Upper lobe of left lung (tissue), 6 donors: Measurements from ENCODE around the gene OCEL1. TPM values are rescaled to one million over a fixed set of nuclear protein-coding genes. Genes with fewer than 3 reads are reported as not detected.
A peak's percentile ranks its signal among the peaks of the same experiment; 100 is the strongest.

Source experiments
- ATAC-seq, 2 donors: fragments of 200-7000 bp; cut with Tn5 transposase; one replicate each; pipeline ENCODE4 v1.9.1; 2022; ENCODE audit warnings: mild to moderate bottlenecking in 2 of 2, moderate library complexity in 2 of 2; ENCODE audit not compliant: low FRiP score in 2 of 2
- DNase-seq, 2 donors: peaks; one replicate each; pipeline ENCODE4 v3.0.0-alpha.2; 2019 to 2020
- H3K27ac ChIP-seq, 4 donors: fragments of 200-600 bp; sonication (generic); one replicate each; pipeline ENCODE4 v1.5.1; 2016 to 2019
- H3K27me3 ChIP-seq, 4 donors: fragments of 200-600 bp; sonication (generic); one replicate each; pipeline ENCODE4 v1.5.1; 2017 to 2019
- H3K36me3 ChIP-seq, 4 donors: fragments of 200-600 bp; sonication (generic); one replicate each; pipeline ENCODE4 v1.5.1; 2016 to 2019
- H3K4me1 ChIP-seq, 4 donors: fragments of 200-600 bp; sonication (generic); one replicate each; pipeline ENCODE4 v1.5.1; 2018 to 2019
- H3K4me3 ChIP-seq, 4 donors: fragments of 200-600 bp; sonication (generic); one replicate each; pipeline ENCODE4 v1.5.1; 2017 to 2019; ENCODE audit warnings: mild to moderate bottlenecking in 2 of 4, moderate library complexity in 1 of 4
- H3K9me3 ChIP-seq, 4 donors: fragments of 200-600 bp; sonication (generic); one replicate each; pipeline ENCODE4 v1.5.1; 2018 to 2019
- EP300 ChIP-seq, 4 donors: sonication (generic); formaldehyde crosslinking; IDR thresholded peaks; one replicate each; pipeline ENCODE4 v1.5.1; 2017; ENCODE audit warnings: antibody characterized with exemption in 4 of 4, control low read depth in 2 of 4
- POLR2A ChIP-seq, 4 donors: fragments of 450-650 bp; IDR thresholded peaks; one replicate each; pipeline ENCODE4 v1.5.1; 2016 to 2017; ENCODE audit warnings: antibody characterized with exemption in 4 of 4, mild to moderate bottlenecking in 2 of 4
- POLR2AphosphoS5 ChIP-seq, 2 donors: sonication (generic); formaldehyde crosslinking; IDR thresholded peaks; one replicate each; pipeline ENCODE4 v1.5.1; 2017; ENCODE audit warnings: antibody characterized with exemption in 2 of 2
- WGBS, 2 donors: methylation state at CpG; one replicate each; pipeline ENCODE4 v1.1.5; 2017 to 2018; 5-methylcytosine and 5-hydroxymethylcytosine counted together
- total RNA-seq, 6 donors: library from RNA; depleted of rRNA in 4 of 6; stranded (reverse); fragments of >200 nt in 4 of 6; gene quantifications; one replicate each; pipeline versions ENCODE4 v1.1.0 to v1.2.1, GENCODE V29; 2016 to 2021
- TF ChIP-seq, protein P1 (sequence below), 6 experiments: fragments of 450-650 bp in 4 of 6; fragments of 200-600 bp in 2 of 6; sonication (generic) in 2 of 6; IDR thresholded peaks; one replicate each; pipeline ENCODE4 v1.5.1; 2016 to 2019; ENCODE audit warnings: antibody characterized with exemption in 6 of 6
- donor health status: DM: no; HTN: no; CAD: no; lungs with moderate emphysema.
- donor health status: DM: no; HTN: yes; CAD: no; lungs with severe emphysema.

The OCEL1 gene
- total RNA-seq, 6 donors from 2014 or later = 12.3 to 37.7 (median 25.8) TPM

DNA sequence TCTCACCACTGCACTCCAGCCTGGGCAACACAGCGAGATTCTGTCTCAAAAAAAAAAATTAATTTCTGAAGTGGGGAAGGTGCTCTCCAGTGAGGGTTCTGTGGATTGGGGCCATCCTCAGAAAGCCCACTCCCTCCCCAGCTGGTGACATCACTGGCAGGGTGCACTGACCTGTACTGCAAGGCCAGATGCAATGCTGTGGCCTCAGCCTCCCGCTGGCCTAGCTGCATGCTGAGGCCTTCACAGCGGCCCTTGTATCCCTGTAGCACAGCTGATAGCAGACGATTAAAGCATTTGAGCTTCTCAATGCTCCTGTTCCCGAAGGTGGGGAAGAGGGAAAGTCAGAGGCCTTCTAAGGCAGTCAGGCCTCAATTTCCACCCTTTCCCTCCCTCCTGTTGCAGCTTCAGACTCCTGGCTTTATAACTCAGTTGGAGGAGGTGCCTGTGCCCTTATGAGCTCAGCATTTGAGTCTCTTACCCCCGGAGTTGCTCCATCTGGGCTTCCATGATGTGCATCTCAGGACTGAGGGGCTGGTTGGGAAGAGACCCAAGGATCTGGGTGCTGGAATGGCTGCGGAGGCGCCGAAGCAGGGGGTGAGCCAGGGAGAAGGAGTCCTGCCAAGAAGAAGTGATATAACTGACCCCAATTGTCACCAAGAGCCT is 33.2 kb downstream of the OCEL1 start:
- WGBS, 2 donors = 88 to 94% methylated on average over 9 of the region's 9 CpGs

DNA sequence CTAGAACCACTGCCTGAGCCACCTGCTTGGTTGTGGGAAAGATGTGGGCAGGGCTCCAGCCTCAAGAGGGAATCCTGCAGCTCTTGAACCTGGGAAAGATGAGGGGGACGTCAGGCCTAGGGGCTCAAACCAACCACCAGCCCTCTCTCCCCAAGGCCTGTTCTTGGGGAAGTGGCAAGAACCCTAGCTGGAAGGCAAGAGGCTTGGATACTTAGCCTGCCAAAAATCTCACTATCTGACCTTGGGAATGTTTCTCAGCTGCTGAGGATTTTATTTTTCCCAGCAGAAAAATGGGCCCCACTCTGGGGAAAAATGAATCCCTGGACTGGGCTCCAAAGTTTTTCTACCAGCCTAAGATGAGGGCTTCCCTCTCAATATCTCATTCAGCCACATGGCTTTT is 33.9 kb downstream of the OCEL1 start:
- WGBS, 2 donors = 50 to 76% methylated on average over 1 of the region's 1 CpG
- Histone ChIP-seq H3K4me1 (peaks cover 0 to 12% (median 6%) of the 10 kb centered on the region in 4 donors), H3K27ac (no peak overlapping the region), H3K9me3 (no peaks in the 10 kb centered on the region), H3K36me3 (peaks cover 0 to 21% (median 9%) of the 10 kb centered on the region in 4 donors), H3K4me3 (no peak overlapping the region), H3K27me3 (no peaks in the 10 kb centered on the region)
- no peak for DNase-seq
- no peak for ATAC-seq
- TF ChIP-seq, protein P1, sequence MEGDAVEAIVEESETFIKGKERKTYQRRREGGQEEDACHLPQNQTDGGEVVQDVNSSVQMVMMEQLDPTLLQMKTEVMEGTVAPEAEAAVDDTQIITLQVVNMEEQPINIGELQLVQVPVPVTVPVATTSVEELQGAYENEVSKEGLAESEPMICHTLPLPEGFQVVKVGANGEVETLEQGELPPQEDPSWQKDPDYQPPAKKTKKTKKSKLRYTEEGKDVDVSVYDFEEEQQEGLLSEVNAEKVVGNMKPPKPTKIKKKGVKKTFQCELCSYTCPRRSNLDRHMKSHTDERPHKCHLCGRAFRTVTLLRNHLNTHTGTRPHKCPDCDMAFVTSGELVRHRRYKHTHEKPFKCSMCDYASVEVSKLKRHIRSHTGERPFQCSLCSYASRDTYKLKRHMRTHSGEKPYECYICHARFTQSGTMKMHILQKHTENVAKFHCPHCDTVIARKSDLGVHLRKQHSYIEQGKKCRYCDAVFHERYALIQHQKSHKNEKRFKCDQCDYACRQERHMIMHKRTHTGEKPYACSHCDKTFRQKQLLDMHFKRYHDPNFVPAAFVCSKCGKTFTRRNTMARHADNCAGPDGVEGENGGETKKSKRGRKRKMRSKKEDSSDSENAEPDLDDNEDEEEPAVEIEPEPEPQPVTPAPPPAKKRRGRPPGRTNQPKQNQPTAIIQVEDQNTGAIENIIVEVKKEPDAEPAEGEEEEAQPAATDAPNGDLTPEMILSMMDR (IDR thresholded peaks at IDR 0.05) = no peak
- TF ChIP-seq EP300 (IDR thresholded peaks at IDR 0.05) (no peak), POLR2AphosphoS5 (IDR thresholded peaks at IDR 0.05) (no peak), POLR2A (IDR thresholded peaks at IDR 0.05) (no peak)

More for the DNA sequence above, 33.2 kb downstream of the OCEL1 start:
- Histone ChIP-seq H3K27ac (no peak overlapping the region), H3K4me3 (no peak overlapping the region), H3K9me3 (no peaks in the 10 kb centered on the region), H3K4me1 (peaks cover 0 to 12% (median 6%) of the 10 kb centered on the region in 4 donors), H3K27me3 (no peaks in the 10 kb centered on the region), H3K36me3 (peaks cover 0 to 26% (median 11%) of the 10 kb centered on the region in 4 donors)
- ATAC-seq = no peak
- TF ChIP-seq POLR2A (IDR thresholded peaks at IDR 0.05) = no peak
- TF ChIP-seq EP300 (IDR thresholded peaks at IDR 0.05) = no peak
- TF ChIP-seq, protein P1 (IDR thresholded peaks at IDR 0.05) = no peak
- no peak for TF ChIP-seq POLR2AphosphoS5 (IDR thresholded peaks at IDR 0.05)
- no peak for DNase-seq

DNA sequence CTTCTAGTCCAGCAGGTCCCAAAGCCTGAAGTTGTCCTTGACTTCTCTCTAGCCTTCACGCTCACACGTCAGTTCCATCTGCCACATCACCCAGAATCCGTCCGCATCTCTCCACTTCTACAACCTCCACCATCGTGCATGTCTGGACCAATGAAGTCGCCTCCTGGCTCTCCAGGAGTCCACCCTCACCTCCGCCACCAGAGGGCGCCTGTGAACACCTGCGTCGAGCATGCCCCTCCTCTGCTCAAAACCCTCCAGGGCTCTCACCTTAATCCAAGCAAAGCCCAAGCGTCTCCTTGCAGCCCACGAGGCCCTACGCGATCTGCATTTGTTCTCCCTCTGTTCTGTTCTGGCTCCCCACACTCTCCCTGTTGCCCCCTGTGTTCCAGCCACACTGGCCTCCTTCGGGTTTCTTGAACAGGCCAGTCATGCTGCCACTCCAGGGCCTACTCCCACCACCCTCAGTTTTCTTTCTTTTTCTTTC is 34.9 kb downstream of the OCEL1 start:
- H3K27ac ChIP-seq = peak overlapping the region in 1 of 4 donors; percentile 44
- no peaks in the 10 kb centered on the region for H3K27me3 ChIP-seq
- H3K4me3 ChIP-seq = peak overlapping the region in 1 of 4 donors; percentile 3
- peaks cover 0 to 13% (median 9%) of the 10 kb centered on the region in 4 donors for H3K4me1 ChIP-seq
- peaks cover 0 to 12% (median 6%) of the 10 kb centered on the region in 4 donors for H3K36me3 ChIP-seq
- DNase-seq (peak; percentile 81 to 90), ATAC-seq (peak; percentile 91 to 93)
- TF ChIP-seq, protein P1 (IDR thresholded peaks at IDR 0.05) = peak; percentile 86 to 94 (median 90)
- TF ChIP-seq POLR2A (IDR thresholded peaks at IDR 0.05) = no peak
- no peak for TF ChIP-seq POLR2AphosphoS5 (IDR thresholded peaks at IDR 0.05)
- no peaks in the 10 kb centered on the region for H3K9me3 ChIP-seq
- 22 to 23% methylated on average over 15 of the region's 15 CpGs for WGBS, 2 donors

DNA sequence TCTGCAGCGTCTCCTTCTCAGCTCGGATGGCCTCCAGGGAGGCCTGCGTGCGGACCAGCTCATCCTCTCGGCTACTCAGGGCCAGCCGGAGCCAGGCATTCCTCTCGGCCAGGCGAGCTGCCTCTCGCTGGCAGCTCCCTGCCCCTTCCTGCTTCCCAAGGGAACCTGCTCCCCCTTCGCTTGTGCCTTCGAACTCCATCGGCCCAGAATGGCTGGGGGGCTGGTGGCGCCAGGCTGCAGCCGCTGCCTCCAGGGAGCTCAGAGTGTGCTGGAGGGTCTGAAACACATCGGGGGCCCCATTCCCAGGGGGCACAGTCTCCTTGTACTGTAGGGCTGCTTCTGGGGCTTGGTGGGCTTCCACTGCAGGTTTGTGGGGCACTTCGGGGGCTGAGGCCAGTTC is 36.5 kb downstream of the OCEL1 start:
- DNase-seq (peak in 1 of 2 donors; percentile 59), ATAC-seq (no peak)
- H3K4me3 ChIP-seq = peak overlapping the region; percentile 7 to 53 (median 44)
- H3K36me3 ChIP-seq = peaks cover 0 to 12% (median 3%) of the 10 kb centered on the region in 4 donors
- no peaks in the 10 kb centered on the region for H3K27me3 ChIP-seq
- WGBS, 2 donors = 45 to 64% methylated on average over 13 to 16 of the region's 16 CpGs
- no peaks in the 10 kb centered on the region for H3K9me3 ChIP-seq
- TF ChIP-seq POLR2A (IDR thresholded peaks at IDR 0.05) = no peak
- no peak for TF ChIP-seq POLR2AphosphoS5 (IDR thresholded peaks at IDR 0.05)
- TF ChIP-seq, protein P1 (IDR thresholded peaks at IDR 0.05) = no peak
- no peak for TF ChIP-seq EP300 (IDR thresholded peaks at IDR 0.05)
- H3K27ac ChIP-seq = peak overlapping the region in 2 of 4 donors; percentile 54 to 86
- H3K4me1 ChIP-seq = peaks cover 0 to 23% (median 12%) of the 10 kb centered on the region in 4 donors
